Osteocyte (in vitro differentiated cells): ENCODE data around the gene GRIP2. TPM values are rescaled to one million over a fixed set of nuclear protein-coding genes. Genes with fewer than 3 reads are reported as not detected.

Experiments
- DNase-seq: peaks from one replicate; pipeline ENCODE4 v3.0.0; 2021; ENCODE audit warnings: mixed read lengths; ENCODE audit not compliant: unreplicated experiment; ENCODE audit errors: extremely low spot score
- H3K27ac Mint-ChIP-seq: one replicate; pipeline ENCODE4 v1.8.0; 2021; ENCODE audit warnings: mild to moderate bottlenecking, mixed read lengths; ENCODE audit not compliant: unreplicated experiment
- H3K27me3 Mint-ChIP-seq: one replicate; pipeline ENCODE4 v1.8.0; 2021; ENCODE audit warnings: mixed read lengths; ENCODE audit not compliant: unreplicated experiment
- H3K36me3 Mint-ChIP-seq: one replicate; pipeline ENCODE4 v1.8.0; 2021; ENCODE audit warnings: mixed read lengths; ENCODE audit not compliant: unreplicated experiment
- H3K4me1 Mint-ChIP-seq: one replicate; pipeline ENCODE4 v1.8.0; 2021; ENCODE audit warnings: mixed read lengths; ENCODE audit not compliant: unreplicated experiment
- H3K4me3 Mint-ChIP-seq: one replicate; pipeline ENCODE4 v1.8.0; 2021; ENCODE audit warnings: mild to moderate bottlenecking, moderate library complexity, mixed read lengths; ENCODE audit not compliant: unreplicated experiment
- H3K9me3 Mint-ChIP-seq: one replicate; pipeline ENCODE4 v1.8.0; 2021; ENCODE audit warnings: mixed read lengths; ENCODE audit not compliant: unreplicated experiment
- total RNA-seq: library from RNA; stranded (reverse); gene quantifications from 2 replicates; pipeline ENCODE4 v1.2.1, GENCODE V29; 2021
- TF ChIP-seq, protein P1 (sequence below): fragments of 200-600 bp; sonication (generic); IDR thresholded peaks from 2 replicates; pipeline ENCODE4 v1.5.0; 2021; ENCODE audit warnings: antibody characterized with exemption, mild to moderate bottlenecking, moderate library complexity

Gene GRIP2
- total RNA-seq, 1 donor from 2014 or later = 0.35 TPM

DNA sequence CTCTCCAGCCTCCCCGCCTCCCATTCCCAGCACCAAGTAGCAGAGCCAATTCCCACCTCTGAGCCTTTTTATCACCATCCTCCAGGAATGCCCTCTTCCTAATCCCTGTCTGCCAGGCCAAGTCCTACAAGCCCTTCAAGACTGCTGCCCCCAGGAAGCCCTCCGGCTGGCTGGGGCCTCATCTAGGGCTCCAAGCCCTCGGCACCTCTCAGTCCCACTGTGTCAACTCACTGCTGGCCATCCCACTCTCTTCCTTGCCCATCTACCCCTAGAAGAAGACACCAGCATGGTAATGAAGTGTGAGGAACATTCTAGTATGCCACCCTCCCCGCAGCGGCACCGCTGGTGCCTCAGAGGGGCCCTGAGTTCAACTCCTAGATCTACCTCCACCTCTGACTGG is 10.0 kb upstream of the GRIP2 start:
- no peak overlapping the region for H3K27ac Mint-ChIP-seq
- no peaks in the 10 kb centered on the region for H3K9me3 Mint-ChIP-seq
- no peaks in the 10 kb centered on the region for H3K4me1 Mint-ChIP-seq
- DNase-seq = no peak
- H3K27me3 Mint-ChIP-seq = peaks cover 22% of the 10 kb centered on the region
- no peaks in the 10 kb centered on the region for H3K36me3 Mint-ChIP-seq
- TF ChIP-seq, protein P1, sequence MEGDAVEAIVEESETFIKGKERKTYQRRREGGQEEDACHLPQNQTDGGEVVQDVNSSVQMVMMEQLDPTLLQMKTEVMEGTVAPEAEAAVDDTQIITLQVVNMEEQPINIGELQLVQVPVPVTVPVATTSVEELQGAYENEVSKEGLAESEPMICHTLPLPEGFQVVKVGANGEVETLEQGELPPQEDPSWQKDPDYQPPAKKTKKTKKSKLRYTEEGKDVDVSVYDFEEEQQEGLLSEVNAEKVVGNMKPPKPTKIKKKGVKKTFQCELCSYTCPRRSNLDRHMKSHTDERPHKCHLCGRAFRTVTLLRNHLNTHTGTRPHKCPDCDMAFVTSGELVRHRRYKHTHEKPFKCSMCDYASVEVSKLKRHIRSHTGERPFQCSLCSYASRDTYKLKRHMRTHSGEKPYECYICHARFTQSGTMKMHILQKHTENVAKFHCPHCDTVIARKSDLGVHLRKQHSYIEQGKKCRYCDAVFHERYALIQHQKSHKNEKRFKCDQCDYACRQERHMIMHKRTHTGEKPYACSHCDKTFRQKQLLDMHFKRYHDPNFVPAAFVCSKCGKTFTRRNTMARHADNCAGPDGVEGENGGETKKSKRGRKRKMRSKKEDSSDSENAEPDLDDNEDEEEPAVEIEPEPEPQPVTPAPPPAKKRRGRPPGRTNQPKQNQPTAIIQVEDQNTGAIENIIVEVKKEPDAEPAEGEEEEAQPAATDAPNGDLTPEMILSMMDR = no peak
- H3K4me3 Mint-ChIP-seq = no peak overlapping the region

DNA sequence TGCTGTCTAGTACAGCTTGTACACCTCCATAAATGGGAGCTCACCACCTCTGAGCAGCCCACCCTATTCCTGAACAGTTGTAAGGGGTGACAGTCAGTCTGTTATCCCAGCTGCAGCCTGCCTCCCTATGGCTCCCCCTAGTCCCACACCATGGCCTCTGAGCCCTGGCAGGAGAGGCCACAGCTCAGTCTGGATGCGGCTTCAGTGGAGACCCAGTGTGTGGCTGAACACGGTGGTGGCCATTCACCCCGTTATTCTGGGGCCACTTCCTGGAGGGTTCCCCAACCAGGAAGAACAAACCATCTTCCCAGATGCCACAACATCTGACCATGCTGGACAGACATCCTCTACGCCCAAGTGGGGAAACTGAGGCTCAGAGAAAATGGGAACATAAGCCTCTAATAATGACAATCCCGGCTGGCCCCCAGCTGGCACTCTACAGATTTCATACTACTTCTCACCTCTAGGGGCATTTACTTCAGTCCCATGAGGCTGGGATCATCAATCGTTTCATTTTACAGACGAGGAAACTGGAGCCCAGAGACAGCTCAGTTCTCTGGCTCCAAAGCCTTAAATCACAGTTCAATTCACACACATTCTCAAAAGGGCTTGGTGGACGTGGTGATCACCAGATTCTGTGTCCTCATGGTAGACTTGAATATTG is 9.2 kb upstream of the GRIP2 start:
- no peak overlapping the region for H3K27ac Mint-ChIP-seq
- no peaks in the 10 kb centered on the region for H3K36me3 Mint-ChIP-seq
- no peak for DNase-seq
- peaks cover 20% of the 10 kb centered on the region for H3K27me3 Mint-ChIP-seq
- TF ChIP-seq, protein P1 = peak; percentile 30
- H3K9me3 Mint-ChIP-seq = no peaks in the 10 kb centered on the region
- H3K4me1 Mint-ChIP-seq = no peaks in the 10 kb centered on the region
- H3K4me3 Mint-ChIP-seq = no peak overlapping the region

DNA sequence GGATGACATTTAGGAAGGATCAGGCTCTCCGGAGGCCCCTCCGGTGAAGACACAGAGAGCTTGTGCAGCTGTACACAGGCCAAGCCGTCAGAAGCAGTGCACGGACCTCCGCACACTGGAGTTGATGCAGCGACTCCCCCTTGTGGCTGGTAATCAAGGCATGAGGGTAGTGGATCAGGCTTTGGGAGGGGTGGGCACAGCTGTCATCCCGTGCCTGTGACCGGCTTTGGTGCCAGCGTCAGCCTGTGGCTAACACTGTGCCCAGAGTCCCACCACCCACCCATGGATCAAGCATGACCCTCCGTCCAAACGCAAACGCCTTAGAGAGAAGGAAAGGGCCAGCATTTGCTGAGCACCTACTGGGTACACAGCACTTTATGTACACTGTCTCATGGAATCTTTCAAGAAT is 8.2 kb upstream of the GRIP2 start:
- no peak for DNase-seq
- H3K4me3 Mint-ChIP-seq = no peak overlapping the region
- H3K9me3 Mint-ChIP-seq = no peaks in the 10 kb centered on the region
- no peaks in the 10 kb centered on the region for H3K4me1 Mint-ChIP-seq
- TF ChIP-seq, protein P1 = peak; percentile 80
- no peaks in the 10 kb centered on the region for H3K36me3 Mint-ChIP-seq
- H3K27me3 Mint-ChIP-seq = peaks cover 16% of the 10 kb centered on the region
- H3K27ac Mint-ChIP-seq = no peak overlapping the region

DNA sequence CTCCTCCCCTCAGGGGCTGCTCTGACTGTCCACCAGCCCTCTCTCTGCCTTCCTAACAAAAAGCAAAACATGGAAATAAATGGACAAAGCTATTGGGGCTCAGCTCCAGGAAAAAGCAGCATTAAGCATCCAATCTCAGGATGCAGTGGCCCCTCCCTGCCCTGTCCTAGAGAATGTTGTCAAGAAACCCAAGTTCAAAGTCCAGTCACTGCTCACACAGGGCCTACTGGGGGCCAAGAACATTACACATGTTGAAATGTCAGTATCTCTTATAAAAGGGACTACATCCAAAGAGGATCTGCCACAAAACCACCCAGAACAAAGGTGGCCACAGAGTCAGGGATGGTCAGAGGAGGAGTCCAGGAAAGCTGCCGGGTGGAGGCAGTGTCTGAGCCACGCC is 7.6 kb upstream of the GRIP2 start:
- H3K36me3 Mint-ChIP-seq = no peaks in the 10 kb centered on the region
- no peak overlapping the region for H3K27ac Mint-ChIP-seq

DNA sequence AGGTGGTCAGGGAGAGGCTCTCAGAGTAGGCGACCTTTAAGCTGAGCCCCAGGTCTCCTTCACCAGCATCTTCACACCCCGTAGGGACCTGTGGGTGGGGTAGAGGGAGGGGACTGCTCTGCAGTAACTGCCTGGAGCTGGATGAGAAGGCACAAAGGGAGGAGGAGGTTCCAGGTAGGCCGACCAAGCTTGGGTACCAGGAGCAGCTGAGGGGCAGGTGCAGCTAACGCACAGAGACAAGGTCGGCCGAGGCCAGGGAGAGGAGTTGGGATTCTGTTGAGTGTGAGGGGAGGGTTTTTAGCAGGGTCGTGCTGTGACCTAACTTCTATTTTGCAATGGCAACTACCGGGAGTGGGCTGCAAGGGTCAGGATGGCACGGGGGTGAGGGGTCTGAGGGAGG is 5.9 kb upstream of the GRIP2 start:
- H3K9me3 Mint-ChIP-seq = no peaks in the 10 kb centered on the region
- no peak for DNase-seq
- no peaks in the 10 kb centered on the region for H3K4me1 Mint-ChIP-seq
- H3K27ac Mint-ChIP-seq = no peak overlapping the region
- no peak overlapping the region for H3K4me3 Mint-ChIP-seq
- peaks cover 12% of the 10 kb centered on the region for H3K27me3 Mint-ChIP-seq
- TF ChIP-seq, protein P1 = no peak
- H3K36me3 Mint-ChIP-seq = no peaks in the 10 kb centered on the region

More for the DNA sequence above, 7.6 kb upstream of the GRIP2 start:
- Mint-ChIP-seq H3K4me1 (no peaks in the 10 kb centered on the region), H3K9me3 (no peaks in the 10 kb centered on the region), H3K27me3 (peaks cover 16% of the 10 kb centered on the region), H3K4me3 (no peak overlapping the region)
- TF ChIP-seq, protein P1 = no peak
- DNase-seq = no peak
